Peyer's patch (tissue), 4 donors: Measurements from ENCODE around the gene AHSP.

Experiments
- POLR2A ChIP-seq, 2 donors: fragments of 450-650 bp; IDR thresholded peaks; one replicate each; pipeline ENCODE4 v1.5.1; 2017; ENCODE audit warnings: antibody characterized with exemption in 2 of 2, mild to moderate bottlenecking in 2 of 2, moderate library complexity in 2 of 2
- TF ChIP-seq, protein P1 (sequence below), 6 experiments: fragments of 450-650 bp in 4 of 6; fragments of 200-600 bp in 2 of 6; sonication (generic) in 1 of 6; IDR thresholded peaks; one replicate each; pipeline ENCODE4 v1.5.1; 2017 to 2019; ENCODE audit warnings: antibody characterized with exemption in 6 of 6, mild to moderate bottlenecking in 3 of 6, moderate library complexity in 1 of 6

DNA sequence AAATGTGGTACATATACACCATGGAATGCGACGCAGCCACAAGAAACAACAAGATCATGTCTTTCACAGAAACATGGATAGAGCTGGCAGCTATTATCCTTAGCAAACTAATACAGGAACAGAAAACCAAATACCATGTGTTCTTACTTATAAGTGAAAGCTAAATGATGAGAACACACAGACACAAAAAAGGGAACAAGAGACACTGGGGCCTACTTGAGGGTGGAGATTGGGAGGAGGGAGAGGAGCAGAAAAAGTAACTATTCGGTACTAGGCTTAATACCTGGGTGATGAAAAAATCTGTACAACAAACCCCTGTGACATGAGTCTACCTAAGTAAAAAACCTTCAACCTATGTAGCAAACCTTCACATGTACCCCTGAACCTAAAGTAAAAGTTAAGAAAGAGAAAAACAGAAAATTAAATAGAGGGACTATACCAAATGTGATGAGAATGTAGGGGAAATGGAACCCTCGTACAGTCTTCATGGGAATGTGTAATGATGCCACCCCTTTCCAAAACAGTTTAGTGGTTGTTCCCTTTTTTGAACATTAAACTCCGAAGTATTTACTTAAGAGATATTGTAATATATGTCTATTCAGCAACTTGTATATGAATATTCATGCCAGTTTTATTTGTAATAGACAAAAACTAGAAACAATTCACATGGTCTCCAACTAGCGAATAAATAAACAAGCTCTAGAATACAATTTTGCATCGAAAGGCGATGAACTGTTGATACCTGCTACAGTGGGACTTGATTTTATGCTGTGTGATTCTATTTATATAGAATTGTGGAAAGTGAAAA lies 33.9 kb downstream of the AHSP start:
- TF ChIP-seq, protein P1, sequence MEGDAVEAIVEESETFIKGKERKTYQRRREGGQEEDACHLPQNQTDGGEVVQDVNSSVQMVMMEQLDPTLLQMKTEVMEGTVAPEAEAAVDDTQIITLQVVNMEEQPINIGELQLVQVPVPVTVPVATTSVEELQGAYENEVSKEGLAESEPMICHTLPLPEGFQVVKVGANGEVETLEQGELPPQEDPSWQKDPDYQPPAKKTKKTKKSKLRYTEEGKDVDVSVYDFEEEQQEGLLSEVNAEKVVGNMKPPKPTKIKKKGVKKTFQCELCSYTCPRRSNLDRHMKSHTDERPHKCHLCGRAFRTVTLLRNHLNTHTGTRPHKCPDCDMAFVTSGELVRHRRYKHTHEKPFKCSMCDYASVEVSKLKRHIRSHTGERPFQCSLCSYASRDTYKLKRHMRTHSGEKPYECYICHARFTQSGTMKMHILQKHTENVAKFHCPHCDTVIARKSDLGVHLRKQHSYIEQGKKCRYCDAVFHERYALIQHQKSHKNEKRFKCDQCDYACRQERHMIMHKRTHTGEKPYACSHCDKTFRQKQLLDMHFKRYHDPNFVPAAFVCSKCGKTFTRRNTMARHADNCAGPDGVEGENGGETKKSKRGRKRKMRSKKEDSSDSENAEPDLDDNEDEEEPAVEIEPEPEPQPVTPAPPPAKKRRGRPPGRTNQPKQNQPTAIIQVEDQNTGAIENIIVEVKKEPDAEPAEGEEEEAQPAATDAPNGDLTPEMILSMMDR (IDR thresholded peaks at IDR 0.05), result no peak
- no peak for TF ChIP-seq POLR2A (IDR thresholded peaks at IDR 0.05)
